ENCODE data around the gene SEC16A. TPM values are rescaled to one million over a fixed set of nuclear protein-coding genes. Genes with fewer than 3 reads are reported as not detected.
A peak's percentile ranks its signal among the peaks of the same experiment; 100 is the strongest.

The SEC16A gene
- total RNA-seq, 2 experiments from 2014 or later, result 86.8 to 89.2 TPM

- H3K27ac Mint-ChIP-seq, result no peak overlapping the region
- DNase-seq (no peak), ATAC-seq (no peak)
- no peaks in the 10 kb centered on the region for H3K27me3 Mint-ChIP-seq (ENCODE audit: low read depth)
- no peak overlapping the region for H3K4me3 Mint-ChIP-seq
- POLR2A ChIA-PET, result no interaction called here
- H3K9me3 Mint-ChIP-seq (ENCODE audit: insufficient read depth), result no peaks in the 10 kb centered on the region
- H3K36me3 Mint-ChIP-seq (ENCODE audit: low read depth), result no peaks in the 10 kb centered on the region
- H3K4me1 Mint-ChIP-seq (ENCODE audit: low read depth), result peaks cover 8% of the 10 kb centered on the region
- CTCF ChIA-PET, result interaction anchor here (0.7 to 7.2 kb wide), 13 partner anchors 46 to 175 kb away, joined by 3 to 55 read pairs (median 5); no protein-coding TSS in a partner anchor
These were observed 4.8 kb upstream of the SEC16A start for GRCh38 chr9:136487672-136488071.

- no peaks in the 10 kb centered on the region for H3K9me3 Mint-ChIP-seq (ENCODE audit: insufficient read depth)
- no peak overlapping the region for H3K4me3 Mint-ChIP-seq
- POLR2A ChIA-PET, result interaction anchor here (0.8 to 0.9 kb wide), 2 partner anchors 158 to 241 kb away, joined by 3 read pairs; no protein-coding TSS in a partner anchor
- ATAC-seq (no peak), DNase-seq (no peak)
- no peak overlapping the region for H3K27ac Mint-ChIP-seq
- peaks cover 8% of the 10 kb centered on the region for H3K4me1 Mint-ChIP-seq (ENCODE audit: low read depth)
- CTCF ChIA-PET, result interaction anchor here (1.1 to 7.2 kb wide), 10 partner anchors 47 to 158 kb away, joined by 3 to 55 read pairs (median 13); no protein-coding TSS in a partner anchor
- peaks cover 4% of the 10 kb centered on the region for H3K36me3 Mint-ChIP-seq (ENCODE audit: low read depth)
- no peaks in the 10 kb centered on the region for H3K27me3 Mint-ChIP-seq (ENCODE audit: low read depth)
These were observed 4.2 kb upstream of the SEC16A start for GRCh38 chr9:136486823-136487620.

- Mint-ChIP-seq H3K27me3 (ENCODE audit: low read depth) (no peaks in the 10 kb centered on the region), H3K4me3 (no peak overlapping the region), H3K4me1 (ENCODE audit: low read depth) (peaks cover 16% of the 10 kb centered on the region), H3K36me3 (ENCODE audit: low read depth) (peaks cover 7% of the 10 kb centered on the region), H3K9me3 (ENCODE audit: insufficient read depth) (no peaks in the 10 kb centered on the region), H3K27ac (no peak overlapping the region)
- ATAC-seq, result no peak
- DNase-seq, result no peak
- ChIA-PET POLR2A (interaction anchor here (0.8 to 2.4 kb wide), 3 partner anchors 145 to 242 kb away, joined by 3 to 8 read pairs (median 3); no protein-coding TSS in a partner anchor), CTCF (interaction anchor here (1.5 to 7.2 kb wide), 6 partner anchors 15 to 147 kb away, joined by 5 to 55 read pairs (median 26); no protein-coding TSS in a partner anchor)
These were observed 3.3 kb upstream of the SEC16A start for GRCh38 chr9:136486131-136486530.

GRCh38 chr9:136485049-136486045 lies 2.5 kb upstream of the SEC16A start:
- H3K27me3 Mint-ChIP-seq (ENCODE audit: low read depth), result no peaks in the 10 kb centered on the region
- H3K4me3 Mint-ChIP-seq, result peak overlapping the region; percentile 61
- POLR2A ChIA-PET, result interaction anchor here (0.8 to 2.4 kb wide), 3 partner anchors 146 to 243 kb away, joined by 3 to 8 read pairs (median 5); no protein-coding TSS in a partner anchor
- ATAC-seq (no peak), DNase-seq (peak; percentile 90)
- H3K27ac Mint-ChIP-seq, result no peak overlapping the region
- H3K36me3 Mint-ChIP-seq (ENCODE audit: low read depth), result peaks cover 11% of the 10 kb centered on the region
- H3K9me3 Mint-ChIP-seq (ENCODE audit: insufficient read depth), result no peaks in the 10 kb centered on the region
- CTCF ChIA-PET, result interaction anchor here (0.8 to 7.2 kb wide), 13 partner anchors 15 to 180 kb away, joined by 3 to 55 read pairs (median 5); no protein-coding TSS in a partner anchor
- H3K4me1 Mint-ChIP-seq (ENCODE audit: low read depth), result peaks cover 20% of the 10 kb centered on the region

GRCh38 chr9:136484153-136485048 lies 1.6 kb upstream of the SEC16A start:
- Mint-ChIP-seq H3K27ac (no peak overlapping the region), H3K36me3 (ENCODE audit: low read depth) (peaks cover 17% of the 10 kb centered on the region), H3K4me3 (peak overlapping the region; percentile 61), H3K27me3 (ENCODE audit: low read depth) (no peaks in the 10 kb centered on the region), H3K9me3 (ENCODE audit: insufficient read depth) (no peaks in the 10 kb centered on the region), H3K4me1 (ENCODE audit: low read depth) (peaks cover 26% of the 10 kb centered on the region)
- no peak for ATAC-seq
- no peak for DNase-seq
- ChIA-PET POLR2A (interaction anchor here (1.8 to 2.4 kb wide), 2 partner anchors 147 to 244 kb away, joined by 5 to 8 read pairs; no protein-coding TSS in a partner anchor), CTCF (interaction anchor here (0.8 to 7.2 kb wide), 14 partner anchors 14 to 216 kb away, joined by 3 to 55 read pairs (median 5); no protein-coding TSS in a partner anchor)

- ChIA-PET POLR2A (interaction anchor here (1.8 to 2.4 kb wide), 2 partner anchors 148 to 245 kb away, joined by 5 to 8 read pairs; no protein-coding TSS in a partner anchor), CTCF (interaction anchor here (0.6 to 7.2 kb wide), 8 partner anchors 12 to 217 kb away, joined by 3 to 55 read pairs (median 15); no protein-coding TSS in a partner anchor)
- peak; percentile 72 for ATAC-seq
- Mint-ChIP-seq H3K36me3 (ENCODE audit: low read depth) (peaks cover 22% of the 10 kb centered on the region), H3K4me3 (peak overlapping the region; percentile 92), H3K9me3 (ENCODE audit: insufficient read depth) (no peaks in the 10 kb centered on the region), H3K4me1 (ENCODE audit: low read depth) (peaks cover 30% of the 10 kb centered on the region), H3K27ac (peak overlapping the region; percentile 100), H3K27me3 (ENCODE audit: low read depth) (no peaks in the 10 kb centered on the region)
- peak; percentile 96 for DNase-seq
These were observed 831 bp upstream of the SEC16A start for GRCh38 chr9:136483589-136484152.

GRCh38 chr9:136482046-136482792 lies 621 bp downstream of the SEC16A start:
- ATAC-seq (peak; percentile 8), DNase-seq (peak; percentile 67)
- no peaks in the 10 kb centered on the region for H3K9me3 Mint-ChIP-seq (ENCODE audit: insufficient read depth)
- peak overlapping the region; percentile 100 for H3K27ac Mint-ChIP-seq
- ChIA-PET POLR2A (no interaction called here), CTCF (no interaction called here)
- H3K4me1 Mint-ChIP-seq (ENCODE audit: low read depth), result peaks cover 30% of the 10 kb centered on the region
- no peaks in the 10 kb centered on the region for H3K27me3 Mint-ChIP-seq (ENCODE audit: low read depth)
- peak overlapping the region; percentile 92 for H3K4me3 Mint-ChIP-seq
- H3K36me3 Mint-ChIP-seq (ENCODE audit: low read depth), result peaks cover 26% of the 10 kb centered on the region

- ATAC-seq (no peak), DNase-seq (peak; percentile 45)
- Mint-ChIP-seq H3K9me3 (ENCODE audit: insufficient read depth) (no peaks in the 10 kb centered on the region), H3K27ac (peak overlapping the region; percentile 100), H3K4me3 (peak overlapping the region; percentile 92), H3K36me3 (ENCODE audit: low read depth) (peaks cover 29% of the 10 kb centered on the region), H3K4me1 (ENCODE audit: low read depth) (peaks cover 30% of the 10 kb centered on the region), H3K27me3 (ENCODE audit: low read depth) (no peaks in the 10 kb centered on the region)
- POLR2A ChIA-PET, result interaction anchor here (1.2 kb wide), 1 partner anchor 28 kb away, joined by 4 read pairs; no protein-coding TSS in a partner anchor
- CTCF ChIA-PET, result no interaction called here
These were observed 1.3 kb downstream of the SEC16A start for GRCh38 chr9:136481558-136481957.

GRCh38 chr9:136476369-136477150 lies 6.3 kb downstream of the SEC16A start:
- Mint-ChIP-seq H3K4me1 (ENCODE audit: low read depth) (peaks cover 21% of the 10 kb centered on the region), H3K9me3 (ENCODE audit: insufficient read depth) (no peaks in the 10 kb centered on the region), H3K36me3 (ENCODE audit: low read depth) (peaks cover 52% of the 10 kb centered on the region), H3K4me3 (no peak overlapping the region), H3K27me3 (ENCODE audit: low read depth) (no peaks in the 10 kb centered on the region), H3K27ac (no peak overlapping the region)
- ATAC-seq (no peak), DNase-seq (no peak)
- CTCF ChIA-PET, result interaction anchor here (1.7 kb wide), 1 partner anchor 155 kb away, joined by 3 read pairs; no protein-coding TSS in a partner anchor
- POLR2A ChIA-PET, result interaction anchor here (0.7 kb wide), 1 partner anchor 113 kb away, joined by 3 read pairs; no protein-coding TSS in a partner anchor

All from activated CD8-positive, alpha-beta T cell treated with anti-CD3 and anti-CD28 coated beads, Interleukin-2, amount 10 ng/mL, durations not matched to agents 7 days and 5 days (primary cell).